Activated T-cell treated with anti-CD3 and anti-CD28 coated beads, Interleukin-2, amount 50 U/mL, for 72 hours (primary cell): ENCODE results near the gene GRIN3B. TPM values are rescaled to one million over a fixed set of nuclear protein-coding genes. Genes with fewer than 3 reads are reported as not detected.
A peak's percentile ranks its signal among the peaks of the same experiment; 100 is the strongest.

Source experiments
- ATAC-seq, 2 donors: fragments of 150-1000 bp; cut with Tn5 transposase; replicated peaks in 1 of 2; 2 replicates each; pipeline ENCODE4 v1.10.0; 2021; ENCODE audit warnings: moderate library complexity in 2 of 2, mild to moderate bottlenecking in 1 of 2
- DNase-seq, 2 donors: peaks; one replicate each; pipeline ENCODE4 v3.0.0; 2021 to 2022; ENCODE audit warnings: mixed read lengths in 1 of 2
- H3K27ac Mint-ChIP-seq: one replicate; pipeline ENCODE4 v1.8.0; 2022; ENCODE audit warnings: mild to moderate bottlenecking, moderate library complexity, mixed read lengths
- H3K27me3 Mint-ChIP-seq: one replicate; pipeline ENCODE4 v1.8.0; 2022; ENCODE audit warnings: low read depth, mixed read lengths
- H3K36me3 Mint-ChIP-seq, 2 donors: one replicate each; pipeline ENCODE4 v1.8.0; 2022; ENCODE audit warnings: mixed read lengths in 2 of 2, mild to moderate bottlenecking in 1 of 2; ENCODE audit not compliant: insufficient read depth in 2 of 2
- H3K4me1 Mint-ChIP-seq: one replicate; pipeline ENCODE4 v1.8.0; 2022; ENCODE audit warnings: low read depth, mixed read lengths
- H3K4me3 Mint-ChIP-seq, 2 donors: one replicate each; pipeline ENCODE4 v1.8.0; 2022; ENCODE audit warnings: mild to moderate bottlenecking in 2 of 2, mixed read lengths in 2 of 2, moderate library complexity in 2 of 2
- H3K9me3 Mint-ChIP-seq, 2 donors: one replicate each; pipeline ENCODE4 v1.8.0; 2022; ENCODE audit warnings: mixed read lengths in 2 of 2
- total RNA-seq, 2 donors: library from RNA; stranded (reverse); gene quantifications; one replicate each; pipeline ENCODE4 v1.2.3, GENCODE V29; 2022

Gene GRIN3B
- total RNA-seq, 2 donors from 2014 or later: 0.10 to 0.35 TPM

DNA sequence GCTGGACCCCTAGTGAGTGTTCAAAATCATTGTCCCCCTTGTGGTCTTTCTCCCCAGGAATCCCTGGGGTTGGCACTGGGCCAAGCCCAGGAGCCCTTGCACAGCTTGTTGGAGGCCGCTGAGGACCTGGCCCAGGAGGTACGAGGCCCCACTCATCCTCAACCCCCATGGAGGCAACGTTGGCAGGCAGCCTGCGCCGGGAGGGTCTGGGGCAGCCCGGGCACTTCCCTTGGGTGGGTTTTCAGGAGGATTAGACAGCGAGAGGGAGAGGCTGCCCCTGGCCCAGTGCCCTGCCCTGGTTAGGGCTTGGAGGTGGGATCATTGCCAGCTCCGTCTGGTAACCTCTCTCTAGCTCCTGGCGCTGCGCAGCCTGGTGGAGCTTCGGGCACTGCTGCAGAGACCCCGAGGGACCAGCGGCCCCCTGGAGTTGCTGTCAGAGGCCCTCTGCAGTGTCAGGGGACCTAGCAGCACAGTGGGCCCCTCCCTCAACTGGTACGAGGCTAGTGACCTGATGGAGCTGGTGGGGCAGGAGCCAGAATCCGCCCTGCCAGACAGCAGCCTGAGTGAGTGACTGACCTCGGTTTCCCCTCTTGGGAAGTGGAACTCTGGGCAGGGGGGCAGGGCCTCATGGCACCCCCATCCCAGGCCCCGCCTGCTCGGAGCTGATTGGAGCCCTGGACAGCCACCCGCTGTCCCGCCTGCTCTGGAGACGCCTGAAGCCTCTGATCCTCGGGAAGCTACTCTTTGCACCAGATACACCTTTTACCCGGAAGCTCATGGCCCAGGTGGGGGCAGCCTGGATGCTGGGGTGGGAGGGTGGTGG is 42.7 kb downstream of the GRIN3B start:
- peaks cover 30% of the 10 kb centered on the region for H3K4me1 Mint-ChIP-seq
- no peak overlapping the region for H3K4me3 Mint-ChIP-seq
- no peaks in the 10 kb centered on the region for H3K27me3 Mint-ChIP-seq
- DNase-seq (no peak), ATAC-seq (no peak)
- no peak overlapping the region for H3K27ac Mint-ChIP-seq
- H3K9me3 Mint-ChIP-seq: no peaks in the 10 kb centered on the region
- H3K36me3 Mint-ChIP-seq: peaks cover 0 to 3% of the 10 kb centered on the region in 2 donors

DNA sequence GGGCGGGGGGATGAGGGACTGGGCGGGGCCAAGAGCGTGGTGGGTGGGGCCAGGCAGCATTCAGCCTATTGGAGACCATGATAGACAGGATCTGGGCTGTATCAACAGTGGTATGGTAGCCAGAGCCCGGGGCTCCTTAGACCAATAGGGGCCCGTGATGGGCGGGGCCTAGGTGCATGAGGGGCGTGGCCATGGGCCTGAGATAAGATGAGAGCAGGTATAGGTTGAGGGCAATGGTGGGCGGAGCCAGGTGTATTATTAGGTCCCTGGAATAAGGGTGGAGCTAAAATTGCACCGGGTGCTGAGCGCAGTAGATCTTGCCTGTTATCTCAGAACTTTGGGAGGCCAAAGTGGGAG is 45.0 kb downstream of the GRIN3B start:
- H3K27ac Mint-ChIP-seq: no peak overlapping the region
- DNase-seq: peak; percentile 80 to 82
- no peaks in the 10 kb centered on the region for H3K9me3 Mint-ChIP-seq
- H3K4me1 Mint-ChIP-seq: peaks cover 11% of the 10 kb centered on the region
- peak; percentile 65 to 71 for ATAC-seq
- no peaks in the 10 kb centered on the region for H3K27me3 Mint-ChIP-seq
- no peak overlapping the region for H3K4me3 Mint-ChIP-seq
- H3K36me3 Mint-ChIP-seq: no peaks in the 10 kb centered on the region

DNA sequence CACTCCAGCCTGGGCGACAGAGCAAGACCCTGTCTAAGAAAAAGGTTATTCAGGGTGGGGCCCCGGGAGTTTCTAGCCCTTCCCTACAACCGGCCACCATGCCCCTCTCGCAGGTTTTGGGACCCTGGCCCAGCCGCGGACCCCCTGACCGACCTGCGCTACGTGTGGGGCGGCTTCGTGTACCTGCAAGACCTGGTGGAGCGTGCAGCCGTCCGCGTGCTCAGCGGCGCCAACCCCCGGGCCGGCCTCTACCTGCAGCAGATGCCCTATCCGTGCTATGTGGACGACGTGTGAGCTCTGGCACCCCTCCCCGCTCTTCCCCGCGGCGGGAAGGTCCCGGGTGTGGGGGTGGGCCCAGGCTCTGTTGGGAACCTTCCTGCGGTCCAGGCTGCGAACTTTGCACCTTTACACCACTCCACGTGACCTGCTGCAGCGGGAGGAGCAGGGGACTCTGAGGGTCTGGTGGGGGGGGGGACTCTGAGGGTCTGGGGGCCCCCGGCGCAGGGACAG is 46.0 kb downstream of the GRIN3B start:
- no peaks in the 10 kb centered on the region for H3K9me3 Mint-ChIP-seq
- no peak overlapping the region for H3K27ac Mint-ChIP-seq
- DNase-seq (no peak), ATAC-seq (no peak)
- no peaks in the 10 kb centered on the region for H3K27me3 Mint-ChIP-seq
- H3K4me3 Mint-ChIP-seq: no peak overlapping the region
- H3K36me3 Mint-ChIP-seq: no peaks in the 10 kb centered on the region
- H3K4me1 Mint-ChIP-seq: peaks cover 4% of the 10 kb centered on the region

GRCh38 chr19:1046836-1047695 is 46.8 kb downstream of the GRIN3B start:
- no peak for ATAC-seq

GRCh38 chr19:1047696-1048147 is 47.5 kb downstream of the GRIN3B start:
- no peak for ATAC-seq
- no peak overlapping the region for H3K4me3 Mint-ChIP-seq

More at GRCh38 chr19:1046836-1047695, 46.8 kb downstream of the GRIN3B start:
- H3K27me3 Mint-ChIP-seq: no peaks in the 10 kb centered on the region
- no peak for DNase-seq
- no peaks in the 10 kb centered on the region for H3K36me3 Mint-ChIP-seq
- no peak overlapping the region for H3K4me3 Mint-ChIP-seq
- no peak overlapping the region for H3K27ac Mint-ChIP-seq
- no peaks in the 10 kb centered on the region for H3K9me3 Mint-ChIP-seq
- peaks cover 3% of the 10 kb centered on the region for H3K4me1 Mint-ChIP-seq

GRCh38 chr19:1049106-1049505 is 48.9 kb downstream of the GRIN3B start:
- H3K9me3 Mint-ChIP-seq: no peaks in the 10 kb centered on the region
- H3K36me3 Mint-ChIP-seq: no peaks in the 10 kb centered on the region
- H3K27me3 Mint-ChIP-seq: no peaks in the 10 kb centered on the region
- peaks cover 3% of the 10 kb centered on the region for H3K4me1 Mint-ChIP-seq
- DNase-seq (no peak), ATAC-seq (no peak)
- H3K4me3 Mint-ChIP-seq: no peak overlapping the region
- no peak overlapping the region for H3K27ac Mint-ChIP-seq

More at GRCh38 chr19:1047696-1048147, 47.5 kb downstream of the GRIN3B start:
- H3K9me3 Mint-ChIP-seq: no peaks in the 10 kb centered on the region
- H3K4me1 Mint-ChIP-seq: peaks cover 3% of the 10 kb centered on the region
- H3K27me3 Mint-ChIP-seq: no peaks in the 10 kb centered on the region
- no peak overlapping the region for H3K27ac Mint-ChIP-seq
- H3K36me3 Mint-ChIP-seq: no peaks in the 10 kb centered on the region
- no peak for DNase-seq

GRCh38 chr19:1049800-1050199 is 49.6 kb downstream of the GRIN3B start:
- DNase-seq (no peak), ATAC-seq (no peak)
- Mint-ChIP-seq H3K27me3 (no peaks in the 10 kb centered on the region), H3K4me3 (no peak overlapping the region), H3K36me3 (no peaks in the 10 kb centered on the region), H3K4me1 (peaks cover 3% of the 10 kb centered on the region), H3K27ac (no peak overlapping the region), H3K9me3 (no peaks in the 10 kb centered on the region)

GRCh38 chr19:1050989-1051788 is 51.0 kb downstream of the GRIN3B start:
- Mint-ChIP-seq H3K4me1 (peaks cover 3% of the 10 kb centered on the region), H3K9me3 (no peaks in the 10 kb centered on the region), H3K4me3 (no peak overlapping the region), H3K27ac (no peak overlapping the region), H3K27me3 (no peaks in the 10 kb centered on the region), H3K36me3 (peaks cover 2 to 3% of the 10 kb centered on the region in 2 donors)
- no peak for DNase-seq
- ATAC-seq: no peak

DNA sequence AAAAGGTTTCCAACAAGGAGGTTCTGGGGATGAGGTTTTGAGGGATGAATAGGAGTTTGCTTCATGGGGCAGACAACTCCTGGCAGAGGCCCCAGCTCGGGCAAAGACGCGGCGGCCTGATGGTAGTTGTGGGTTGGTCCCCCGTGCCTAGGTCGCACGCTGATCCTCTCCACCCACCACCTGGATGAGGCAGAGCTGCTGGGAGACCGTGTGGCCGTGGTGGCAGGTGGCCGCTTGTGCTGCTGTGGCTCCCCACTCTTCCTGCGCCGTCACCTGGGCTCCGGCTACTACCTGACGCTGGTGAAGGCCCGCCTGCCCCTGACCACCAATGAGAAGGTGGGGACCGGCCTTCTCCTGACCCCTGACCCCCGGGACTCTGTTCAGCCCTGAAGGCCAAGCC is 51.6 kb downstream of the GRIN3B start:
- H3K27ac Mint-ChIP-seq: no peak overlapping the region
- H3K4me3 Mint-ChIP-seq: no peak overlapping the region
- ATAC-seq (no peak), DNase-seq (no peak)
- H3K4me1 Mint-ChIP-seq: peaks cover 3% of the 10 kb centered on the region
- peaks cover 5 to 9% of the 10 kb centered on the region in 2 donors for H3K36me3 Mint-ChIP-seq
- H3K9me3 Mint-ChIP-seq: no peaks in the 10 kb centered on the region
- no peaks in the 10 kb centered on the region for H3K27me3 Mint-ChIP-seq

DNA sequence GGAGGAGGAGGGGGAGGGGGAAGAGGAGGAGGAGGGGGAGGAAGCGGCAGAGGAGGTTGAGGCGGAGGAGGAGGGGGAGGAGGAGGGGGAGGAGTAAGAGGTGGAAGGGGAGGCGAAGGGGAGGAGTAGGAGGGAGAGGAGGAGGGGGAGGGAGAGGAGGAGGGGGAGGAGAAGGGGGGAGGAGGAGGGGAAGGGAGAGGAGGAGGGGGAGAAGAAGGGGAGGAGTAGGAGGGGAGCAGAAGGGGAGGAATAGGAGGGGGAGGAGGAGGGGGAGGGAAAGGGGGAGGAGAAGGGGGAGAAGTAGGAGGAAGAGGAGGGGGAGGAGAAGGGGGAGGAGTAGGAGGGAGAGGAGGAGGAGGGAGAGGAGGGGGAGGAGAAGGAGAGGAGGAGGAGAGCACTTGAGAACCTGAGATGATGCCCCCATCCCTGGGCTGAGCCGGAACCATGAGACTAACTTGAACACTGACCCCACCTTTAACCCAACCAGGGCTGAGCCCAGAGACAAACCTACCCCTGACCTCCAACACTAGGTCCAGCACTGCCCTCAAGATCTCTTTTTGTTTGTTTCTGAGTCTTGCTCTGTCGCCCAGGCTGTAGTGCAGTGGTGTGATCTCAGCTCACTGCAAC is 52.2 kb downstream of the GRIN3B start:
- no peaks in the 10 kb centered on the region for H3K27me3 Mint-ChIP-seq
- H3K9me3 Mint-ChIP-seq: no peaks in the 10 kb centered on the region
- peaks cover 8 to 13% of the 10 kb centered on the region in 2 donors for H3K36me3 Mint-ChIP-seq
- DNase-seq: no peak
- peaks cover 8% of the 10 kb centered on the region for H3K4me1 Mint-ChIP-seq
- no peak for ATAC-seq
- H3K4me3 Mint-ChIP-seq: no peak overlapping the region
- H3K27ac Mint-ChIP-seq: no peak overlapping the region

- Mint-ChIP-seq H3K4me1 (peaks cover 16% of the 10 kb centered on the region), H3K27ac (no peak overlapping the region), H3K36me3 (peaks cover 9 to 17% of the 10 kb centered on the region in 2 donors), H3K27me3 (no peaks in the 10 kb centered on the region), H3K9me3 (no peaks in the 10 kb centered on the region), H3K4me3 (no peak overlapping the region)
- DNase-seq: no peak
- ATAC-seq: no peak
Observed at GRCh38 chr19:1053176-1054101, 53.2 kb downstream of the GRIN3B start.
